Central memory CD8-positive, alpha-beta T cell (primary cell): ENCODE data around the gene RPS6KA2.

Experiments
- ATAC-seq: fragments of 150-1000 bp; cut with Tn5 transposase; replicated peaks from 2 replicates; pipeline ENCODE4 v1.10.0; 2022; ENCODE audit warnings: mild to moderate bottlenecking, moderate FRiP score, moderate number of reproducible peaks; ENCODE audit not compliant: poor library complexity, severe bottlenecking; ENCODE audit errors: extremely low read depth
- DNase-seq, 2 donors: peaks; one replicate each; pipeline ENCODE4 v3.0.0; 2021; ENCODE audit warnings: low spot score in 2 of 2
- H3K27ac Mint-ChIP-seq: one replicate; pipeline ENCODE4 v1.8.0; 2022; ENCODE audit warnings: low read depth, mild to moderate bottlenecking, moderate library complexity, mixed read lengths
- H3K27me3 Mint-ChIP-seq: one replicate; pipeline ENCODE4 v1.8.0; 2022; ENCODE audit warnings: mixed read lengths
- H3K36me3 Mint-ChIP-seq: one replicate; pipeline ENCODE4 v1.8.0; 2022; ENCODE audit warnings: mild to moderate bottlenecking, moderate library complexity, mixed read lengths; ENCODE audit not compliant: insufficient read depth
- H3K4me1 Mint-ChIP-seq: one replicate; pipeline ENCODE4 v1.8.0; 2022; ENCODE audit warnings: mixed read lengths
- H3K4me3 Mint-ChIP-seq: one replicate; pipeline ENCODE4 v1.8.0; 2022; ENCODE audit warnings: mild to moderate bottlenecking, moderate library complexity, mixed read lengths
- H3K9me3 Mint-ChIP-seq: one replicate; pipeline ENCODE4 v1.8.0; 2022; ENCODE audit warnings: mixed read lengths

RPS6KA2 gene

DNA sequence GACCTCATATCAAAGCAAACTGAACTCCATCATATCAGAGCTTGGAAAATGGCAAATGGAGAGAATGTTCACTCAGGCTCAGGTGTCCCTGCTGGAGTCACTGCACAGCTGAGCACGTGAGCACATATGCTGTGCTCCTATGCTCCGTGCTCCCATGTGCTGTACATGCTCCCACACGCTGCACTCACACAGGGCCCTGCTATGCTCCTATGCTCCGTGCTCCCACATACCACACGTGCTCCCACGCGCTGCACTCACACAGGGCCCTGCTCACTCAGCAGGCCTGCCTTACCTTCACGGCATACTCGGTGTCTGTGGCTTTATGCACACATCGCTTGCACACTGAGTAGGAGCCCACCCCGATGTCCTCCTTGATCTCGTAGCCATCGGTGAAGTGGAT, 178.6 kb downstream of the RPS6KA2 start:
- H3K4me1 Mint-ChIP-seq: no peaks in the 10 kb centered on the region
- DNase-seq: no peak
- no peaks in the 10 kb centered on the region for H3K9me3 Mint-ChIP-seq
- no peak overlapping the region for H3K27ac Mint-ChIP-seq
- no peak overlapping the region for H3K4me3 Mint-ChIP-seq
- no peak for ATAC-seq
- peaks cover 18% of the 10 kb centered on the region for H3K27me3 Mint-ChIP-seq
- H3K36me3 Mint-ChIP-seq: no peaks in the 10 kb centered on the region

DNA sequence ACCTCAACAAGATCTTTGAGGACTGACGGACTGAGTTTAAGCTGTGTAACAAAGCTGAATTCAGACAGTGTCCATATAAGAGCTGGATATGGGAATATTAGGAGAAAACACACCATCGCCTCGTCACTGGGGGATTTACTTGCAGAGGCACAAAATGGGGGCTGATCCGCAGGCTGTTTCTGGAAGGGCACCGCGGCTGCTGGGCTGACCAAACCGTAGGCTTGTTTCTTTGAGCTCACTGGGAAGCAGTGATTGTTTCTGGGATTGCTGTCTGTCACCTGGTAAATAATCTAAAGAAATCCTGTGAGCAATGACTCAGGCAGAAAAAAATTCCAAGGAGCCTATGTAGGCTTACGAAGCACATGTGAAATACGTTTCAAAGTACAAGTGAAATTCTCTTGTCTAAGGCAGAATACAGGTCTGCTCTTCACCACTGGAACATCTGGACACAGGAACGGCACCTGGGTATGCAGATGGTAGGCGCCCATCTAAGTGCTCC, 180.4 kb downstream of the RPS6KA2 start:
- Mint-ChIP-seq H3K36me3 (no peaks in the 10 kb centered on the region), H3K27ac (no peak overlapping the region), H3K27me3 (peaks cover 18% of the 10 kb centered on the region), H3K9me3 (no peaks in the 10 kb centered on the region), H3K4me3 (no peak overlapping the region), H3K4me1 (no peaks in the 10 kb centered on the region)
- DNase-seq (no peak), ATAC-seq (no peak)

GRCh38 chr6:166446146-166446545, 180.9 kb downstream of the RPS6KA2 start:
- Mint-ChIP-seq H3K9me3 (no peaks in the 10 kb centered on the region), H3K27ac (no peak overlapping the region), H3K4me1 (no peaks in the 10 kb centered on the region), H3K4me3 (no peak overlapping the region), H3K27me3 (peaks cover 18% of the 10 kb centered on the region), H3K36me3 (no peaks in the 10 kb centered on the region)
- no peak for DNase-seq
- no peak for ATAC-seq

DNA sequence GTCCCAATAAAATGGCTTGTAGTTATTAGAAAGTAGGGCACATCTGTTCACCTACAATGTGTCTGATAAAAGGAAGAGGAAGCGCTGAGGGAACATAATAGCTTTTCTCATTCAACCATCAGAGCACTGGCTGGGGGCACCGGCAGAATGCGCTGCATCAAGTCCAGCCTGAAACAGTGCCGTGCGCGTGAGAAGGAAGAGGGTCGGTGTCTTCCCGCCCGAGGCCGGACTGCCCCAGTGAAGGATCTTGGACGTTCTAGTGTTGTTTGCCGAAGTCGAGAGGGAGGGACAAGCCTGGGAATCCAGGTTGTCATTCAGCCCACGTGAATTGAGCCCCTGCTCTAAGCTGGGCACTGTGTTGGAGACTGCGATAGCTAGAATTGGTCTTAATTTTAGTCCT, 182.6 kb downstream of the RPS6KA2 start:
- H3K4me1 Mint-ChIP-seq: peaks cover 6% of the 10 kb centered on the region
- peak overlapping the region; percentile 39 for H3K27ac Mint-ChIP-seq
- H3K36me3 Mint-ChIP-seq: no peaks in the 10 kb centered on the region
- no peaks in the 10 kb centered on the region for H3K9me3 Mint-ChIP-seq
- DNase-seq (no peak), ATAC-seq (no peak)
- H3K4me3 Mint-ChIP-seq: no peak overlapping the region
- H3K27me3 Mint-ChIP-seq: peaks cover 28% of the 10 kb centered on the region

DNA sequence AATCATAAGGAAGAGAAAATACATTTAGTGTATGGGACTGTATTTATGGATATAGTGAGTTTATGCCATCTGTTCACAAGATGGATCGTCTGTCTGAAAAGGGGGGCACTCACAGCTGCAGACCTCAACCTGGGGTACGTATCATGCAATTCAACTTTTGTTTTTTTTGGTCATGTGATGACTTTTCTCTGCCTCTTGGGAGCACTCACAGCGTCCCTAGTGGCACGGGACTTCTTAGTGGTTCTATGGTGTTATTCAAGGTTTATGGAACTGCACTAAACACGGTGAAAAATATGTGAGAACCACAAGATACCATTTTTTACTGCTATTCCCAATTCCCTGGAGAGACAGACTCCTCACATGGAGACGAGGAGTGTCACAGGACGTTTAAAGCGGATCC, 183.9 kb downstream of the RPS6KA2 start:
- Mint-ChIP-seq H3K27me3 (peaks cover 33% of the 10 kb centered on the region), H3K4me1 (peaks cover 10% of the 10 kb centered on the region), H3K4me3 (no peak overlapping the region), H3K9me3 (no peaks in the 10 kb centered on the region), H3K36me3 (no peaks in the 10 kb centered on the region), H3K27ac (no peak overlapping the region)
- no peak for DNase-seq
- no peak for ATAC-seq

GRCh38 chr6:166442131-166442685, 184.8 kb downstream of the RPS6KA2 start:
- ATAC-seq (no peak), DNase-seq (no peak)
- H3K36me3 Mint-ChIP-seq: no peaks in the 10 kb centered on the region
- H3K9me3 Mint-ChIP-seq: no peaks in the 10 kb centered on the region
- peaks cover 33% of the 10 kb centered on the region for H3K27me3 Mint-ChIP-seq
- H3K4me1 Mint-ChIP-seq: peaks cover 10% of the 10 kb centered on the region
- H3K4me3 Mint-ChIP-seq: no peak overlapping the region
- no peak overlapping the region for H3K27ac Mint-ChIP-seq

DNA sequence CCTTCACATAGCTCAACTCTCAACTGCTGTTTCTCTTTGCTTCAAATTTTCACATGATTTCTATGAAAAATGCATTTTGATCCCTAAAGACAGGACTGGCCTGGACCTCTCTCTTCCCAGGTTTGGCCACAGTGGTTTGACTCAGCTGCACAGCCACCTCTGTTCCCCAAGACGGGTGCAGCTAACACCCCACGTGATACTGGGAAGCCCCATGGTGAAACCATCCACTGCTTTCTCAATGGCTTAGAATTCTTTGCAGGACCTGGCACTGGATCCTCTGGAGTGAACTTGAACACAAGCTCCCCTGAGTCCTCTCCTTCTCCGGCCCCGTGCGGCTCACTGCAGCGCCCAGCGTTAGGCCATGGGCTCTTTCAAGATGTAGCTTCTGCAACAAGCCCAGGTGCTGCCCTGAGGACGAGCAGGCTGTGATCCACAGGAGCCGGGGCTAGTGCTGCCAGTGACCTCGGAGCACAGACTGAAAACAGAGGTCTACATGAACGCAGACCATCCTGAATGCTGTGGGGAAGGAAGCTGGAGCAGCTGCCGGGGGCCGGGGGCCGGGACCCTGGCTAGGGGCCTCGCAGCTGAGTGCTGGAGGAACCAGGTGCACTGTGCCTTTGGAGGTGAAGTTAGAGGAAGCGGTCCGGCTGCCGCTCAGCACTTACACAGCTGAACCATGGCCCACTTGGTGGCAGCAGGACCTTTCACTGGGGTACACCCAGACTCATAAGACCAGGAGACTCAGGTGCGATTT, 185.5 kb downstream of the RPS6KA2 start:
- H3K4me3 Mint-ChIP-seq: no peak overlapping the region
- no peaks in the 10 kb centered on the region for H3K36me3 Mint-ChIP-seq
- H3K27me3 Mint-ChIP-seq: peaks cover 33% of the 10 kb centered on the region
- ATAC-seq (no peak), DNase-seq (no peak)
- no peaks in the 10 kb centered on the region for H3K9me3 Mint-ChIP-seq
- no peak overlapping the region for H3K27ac Mint-ChIP-seq
- H3K4me1 Mint-ChIP-seq: peaks cover 10% of the 10 kb centered on the region

DNA sequence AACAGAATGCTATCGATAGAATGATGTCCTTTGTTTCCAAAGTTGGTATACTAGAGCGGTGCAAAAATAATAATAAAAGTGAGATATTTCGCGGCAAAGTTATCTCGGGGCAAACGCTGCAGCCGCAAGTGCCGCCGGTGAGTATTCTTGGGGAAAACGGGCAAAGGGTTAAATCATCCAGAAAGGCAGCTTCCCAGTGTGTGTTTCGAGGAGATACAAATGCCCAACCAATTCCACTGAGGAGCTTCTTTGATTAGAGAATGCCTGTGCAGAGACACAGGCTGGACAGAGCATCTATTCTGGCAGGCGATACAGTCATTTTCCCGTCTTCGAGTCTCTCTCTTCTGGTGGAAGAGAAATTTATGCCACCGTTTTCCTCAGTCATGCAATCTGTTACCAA, 186.3 kb downstream of the RPS6KA2 start:
- no peak for ATAC-seq
- peaks cover 16% of the 10 kb centered on the region for H3K4me1 Mint-ChIP-seq
- H3K27me3 Mint-ChIP-seq: peaks cover 30% of the 10 kb centered on the region
- no peaks in the 10 kb centered on the region for H3K36me3 Mint-ChIP-seq
- DNase-seq: no peak
- no peak overlapping the region for H3K4me3 Mint-ChIP-seq
- no peaks in the 10 kb centered on the region for H3K9me3 Mint-ChIP-seq
- no peak overlapping the region for H3K27ac Mint-ChIP-seq

DNA sequence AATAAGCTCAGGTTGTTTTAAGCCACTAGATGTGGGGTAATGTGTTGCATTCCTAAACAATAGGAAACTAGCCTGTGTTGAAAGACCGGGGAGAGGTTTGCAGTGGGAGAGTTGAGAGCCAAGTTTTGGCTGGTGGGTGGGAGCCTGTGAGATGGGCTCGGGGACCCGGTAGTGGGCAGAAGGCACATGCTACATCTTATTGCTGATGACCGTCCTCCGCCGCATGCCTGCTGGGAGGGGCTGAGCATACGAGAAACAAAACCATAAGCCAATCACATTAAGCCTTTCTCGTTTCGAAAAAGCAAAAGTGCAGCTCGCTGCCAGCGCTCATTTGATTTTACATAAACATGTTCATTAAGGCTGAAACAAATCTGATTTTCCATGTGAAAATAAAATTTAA, 186.9 kb downstream of the RPS6KA2 start:
- Mint-ChIP-seq H3K27ac (no peak overlapping the region), H3K36me3 (no peaks in the 10 kb centered on the region), H3K4me3 (no peak overlapping the region), H3K4me1 (peaks cover 22% of the 10 kb centered on the region), H3K9me3 (no peaks in the 10 kb centered on the region), H3K27me3 (peaks cover 24% of the 10 kb centered on the region)
- DNase-seq: no peak
- no peak for ATAC-seq

- Mint-ChIP-seq H3K4me3 (no peak overlapping the region), H3K9me3 (no peaks in the 10 kb centered on the region), H3K4me1 (peaks cover 22% of the 10 kb centered on the region), H3K27ac (no peak overlapping the region), H3K27me3 (peaks cover 21% of the 10 kb centered on the region), H3K36me3 (no peaks in the 10 kb centered on the region)
- ATAC-seq (no peak), DNase-seq (no peak)
Observed at GRCh38 chr6:166439366-166440091, 187.5 kb downstream of the RPS6KA2 start.

GRCh38 chr6:166438211-166438861, 188.7 kb downstream of the RPS6KA2 start:
- Mint-ChIP-seq H3K36me3 (no peaks in the 10 kb centered on the region), H3K4me3 (no peak overlapping the region), H3K4me1 (peaks cover 22% of the 10 kb centered on the region), H3K27me3 (peaks cover 14% of the 10 kb centered on the region), H3K27ac (no peak overlapping the region), H3K9me3 (no peaks in the 10 kb centered on the region)
- ATAC-seq: no peak
- DNase-seq: no peak

DNA sequence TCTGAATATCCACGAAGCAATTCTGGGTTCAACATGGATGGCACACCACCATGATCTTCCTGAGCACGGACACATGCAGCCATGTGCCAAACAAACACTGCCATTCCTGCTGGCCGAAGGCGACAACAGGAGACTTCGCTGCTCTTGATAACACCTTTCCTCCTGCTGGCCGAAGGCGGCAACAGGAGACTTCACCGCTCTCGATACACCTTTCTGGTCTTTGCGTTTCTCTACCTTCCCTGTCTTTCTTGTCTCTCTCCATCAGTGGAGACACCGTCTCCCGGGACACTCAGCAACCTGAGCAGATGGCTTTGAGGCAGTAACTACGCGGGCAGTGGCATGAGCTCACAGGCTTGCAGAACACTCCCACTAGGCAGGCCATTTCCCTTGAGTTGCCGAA, 189.4 kb downstream of the RPS6KA2 start:
- no peak for ATAC-seq
- Mint-ChIP-seq H3K27me3 (peaks cover 14% of the 10 kb centered on the region), H3K4me3 (no peak overlapping the region), H3K27ac (no peak overlapping the region), H3K4me1 (peaks cover 22% of the 10 kb centered on the region), H3K9me3 (no peaks in the 10 kb centered on the region), H3K36me3 (no peaks in the 10 kb centered on the region)
- DNase-seq: no peak
